GM21526 (cell line): ENCODE data around the gene CAPN5.
"Not testable (repeated sequence)": the region's sequence is repeated elsewhere in the genome, so short reads cannot be mapped to it uniquely, and the experiment has no call there.

Experiments used
- ATAC-seq: cut with Tn5 transposase; IDR thresholded peaks from one replicate; pipeline ENCODE4 v1.9.1; 2021; ENCODE audit warnings: moderate library complexity; ENCODE audit not compliant: unreplicated experiment, low FRiP score

Gene CAPN5

DNA sequence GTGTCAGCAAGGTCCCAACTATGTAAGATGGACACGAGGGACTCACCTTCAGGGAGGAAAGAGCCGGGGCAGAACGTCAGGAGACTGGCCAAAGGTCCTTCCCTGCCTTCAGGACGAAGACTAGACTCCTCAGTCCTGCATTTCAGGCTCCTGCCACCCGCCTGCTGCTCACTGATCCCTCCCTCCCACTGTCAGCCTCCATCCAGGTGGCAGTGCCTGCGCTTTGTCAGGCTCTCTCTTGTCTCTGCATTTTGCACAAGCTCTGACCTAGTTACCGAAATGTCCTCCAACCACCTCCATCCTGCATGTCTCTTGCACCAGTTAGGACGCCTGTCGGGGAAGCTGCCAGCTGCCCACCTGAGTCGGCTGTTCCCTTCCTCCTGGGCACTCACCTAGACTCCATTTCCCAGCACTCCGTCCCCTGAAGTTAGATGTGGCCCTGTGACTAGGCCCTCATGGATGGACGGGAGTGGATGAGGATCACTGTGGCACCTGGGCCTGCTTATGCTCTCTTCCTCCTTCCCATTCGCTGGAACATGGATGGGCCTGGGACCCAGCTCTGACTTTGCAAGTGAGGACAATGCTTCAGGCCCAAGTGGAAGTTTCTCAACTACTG lies 24.6 kb upstream of the CAPN5 start:
- no peak for ATAC-seq

GRCh38 chr11:77044356-77044755 lies 22.4 kb upstream of the CAPN5 start:
- no peak for ATAC-seq

GRCh38 chr11:77044886-77045285 lies 21.9 kb upstream of the CAPN5 start:
- ATAC-seq, result no peak

DNA sequence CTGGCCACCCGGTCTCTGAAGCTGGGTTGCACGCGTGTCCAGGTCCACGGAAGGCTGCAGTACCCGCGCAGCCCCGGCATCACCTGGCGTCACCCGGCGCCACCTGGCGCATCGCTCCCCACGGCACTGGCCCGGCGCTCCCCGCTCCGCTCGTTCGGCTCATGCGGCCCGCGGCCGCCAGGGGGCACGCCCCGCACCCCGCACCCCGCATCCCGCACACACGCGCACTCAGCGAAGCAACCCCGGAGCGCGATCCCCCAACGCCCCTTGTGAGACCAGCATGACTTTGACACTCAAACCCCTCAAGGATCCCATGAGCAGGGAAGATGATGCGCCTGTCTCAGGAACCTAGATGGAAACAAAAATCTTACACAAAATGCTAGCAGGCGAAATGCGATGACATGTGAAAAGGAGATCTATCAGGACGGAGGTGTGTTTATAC lies 20.7 kb upstream of the CAPN5 start:
- no peak for ATAC-seq

GRCh38 chr11:77047007-77047927 lies 19.5 kb upstream of the CAPN5 start:
- peak; percentile 79 for ATAC-seq

DNA sequence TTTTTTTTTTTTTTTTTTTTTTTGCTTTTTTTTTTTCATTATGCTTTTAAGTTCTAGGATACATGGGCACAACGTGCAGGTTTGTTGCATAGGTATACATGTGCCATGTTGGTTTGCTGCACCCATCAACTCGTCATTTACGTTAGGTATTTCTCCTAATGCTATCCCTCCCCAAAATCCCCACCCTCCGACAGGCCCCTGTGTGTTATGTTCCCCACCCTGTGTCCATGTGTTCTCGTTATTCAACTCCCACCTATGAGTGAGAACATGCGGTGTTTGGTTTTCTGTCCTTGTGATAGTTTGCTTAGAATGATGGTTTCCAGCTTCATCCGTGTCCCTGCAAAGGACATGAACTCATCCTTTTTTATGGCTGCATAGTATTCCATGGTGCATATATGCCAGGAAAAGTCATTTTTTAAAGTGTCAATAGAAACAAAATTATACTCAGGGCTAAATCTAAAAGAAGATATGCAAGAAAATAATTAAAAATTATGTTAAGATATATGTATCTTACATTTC lies 18.8 kb upstream of the CAPN5 start:
- ATAC-seq, result not testable (repeated sequence)

GRCh38 chr11:77049026-77049425 lies 17.7 kb upstream of the CAPN5 start:
- ATAC-seq, result no peak

GRCh38 chr11:77051511-77051910 lies 15.3 kb upstream of the CAPN5 start:
- ATAC-seq, result no peak

DNA sequence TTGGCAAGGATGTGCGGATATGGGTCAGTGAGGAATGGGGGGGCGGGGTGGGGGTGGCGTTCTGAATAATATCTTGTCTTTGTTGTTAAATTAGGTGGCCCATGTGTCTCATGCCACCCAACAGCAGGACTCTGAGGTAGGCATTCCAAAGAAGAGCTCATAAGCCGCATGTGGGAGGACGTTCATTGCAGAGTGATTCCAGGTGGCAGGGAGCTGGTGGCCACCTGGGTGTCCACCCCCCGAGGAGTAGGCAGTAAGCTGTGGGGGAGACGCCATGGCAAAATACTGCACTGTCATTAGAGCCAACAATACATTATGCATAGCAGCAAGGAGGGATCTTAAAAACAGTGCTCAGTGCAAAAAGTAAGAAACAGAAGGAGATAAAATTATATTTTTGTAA lies 14.3 kb upstream of the CAPN5 start:
- no peak for ATAC-seq

- ATAC-seq, result no peak
Measured at GRCh38 chr11:77053217-77054015, 13.4 kb upstream of the CAPN5 start.

DNA sequence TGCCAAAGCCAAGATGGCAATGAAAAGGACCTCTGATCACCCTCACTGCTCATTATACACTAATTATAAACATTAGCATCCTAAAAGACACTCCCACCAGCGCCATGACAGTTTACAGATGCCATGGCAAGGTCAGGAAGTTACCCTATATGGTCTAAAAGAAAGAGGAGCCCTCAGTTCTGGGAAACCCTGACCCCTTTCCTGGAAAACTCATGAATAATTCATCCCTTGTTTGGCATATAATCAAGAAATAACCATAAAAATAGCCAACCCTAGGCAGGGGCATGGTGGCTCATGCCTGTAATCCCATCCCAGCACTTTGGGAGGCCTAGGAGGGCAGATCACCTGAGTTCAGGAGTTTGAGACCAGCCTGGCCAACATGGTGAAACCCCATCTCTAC lies 12.7 kb upstream of the CAPN5 start:
- ATAC-seq, result no peak

DNA sequence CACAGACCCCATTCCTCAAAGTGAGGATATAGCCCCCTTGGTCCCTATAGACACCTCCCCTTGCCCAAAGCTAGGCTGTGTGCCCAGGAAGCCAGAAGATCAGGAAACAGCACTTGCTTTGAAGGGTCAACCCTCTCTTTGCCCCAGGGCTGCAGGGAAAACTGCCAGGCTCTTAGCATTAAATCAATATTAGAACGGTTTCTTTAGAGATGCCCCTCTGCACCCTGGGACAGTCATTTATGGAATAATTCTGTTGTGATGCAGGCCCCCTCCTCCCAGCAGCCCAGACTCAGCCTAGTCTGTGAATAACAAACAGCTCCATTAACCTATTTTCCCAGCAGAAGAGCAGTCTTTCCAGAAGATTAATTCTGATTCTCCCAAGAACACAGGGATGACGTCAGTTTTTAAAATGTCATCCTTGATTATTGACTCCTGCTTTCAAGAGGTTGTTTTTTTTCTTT lies 11.6 kb upstream of the CAPN5 start:
- no peak for ATAC-seq

DNA sequence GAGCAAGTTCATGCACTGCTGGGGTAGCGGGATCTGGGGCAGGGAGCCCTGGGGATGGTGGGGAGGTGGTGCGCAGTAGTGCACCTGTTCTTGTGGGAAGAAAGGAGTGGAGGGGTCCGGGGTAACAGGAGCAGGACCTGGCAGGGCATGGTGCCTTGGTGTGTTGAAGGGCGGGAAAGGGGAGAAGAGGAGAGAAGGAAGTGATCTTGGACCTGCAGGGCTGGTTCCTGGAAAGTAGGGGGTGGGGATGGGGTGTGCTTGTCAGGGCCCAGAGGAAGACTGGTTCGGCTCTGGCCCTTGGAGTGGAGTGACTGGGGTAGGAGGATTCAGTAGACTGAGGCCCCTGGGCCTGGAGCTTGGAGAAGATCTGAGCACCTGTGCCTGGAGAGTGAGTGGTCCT lies 10.9 kb upstream of the CAPN5 start:
- no peak for ATAC-seq

DNA sequence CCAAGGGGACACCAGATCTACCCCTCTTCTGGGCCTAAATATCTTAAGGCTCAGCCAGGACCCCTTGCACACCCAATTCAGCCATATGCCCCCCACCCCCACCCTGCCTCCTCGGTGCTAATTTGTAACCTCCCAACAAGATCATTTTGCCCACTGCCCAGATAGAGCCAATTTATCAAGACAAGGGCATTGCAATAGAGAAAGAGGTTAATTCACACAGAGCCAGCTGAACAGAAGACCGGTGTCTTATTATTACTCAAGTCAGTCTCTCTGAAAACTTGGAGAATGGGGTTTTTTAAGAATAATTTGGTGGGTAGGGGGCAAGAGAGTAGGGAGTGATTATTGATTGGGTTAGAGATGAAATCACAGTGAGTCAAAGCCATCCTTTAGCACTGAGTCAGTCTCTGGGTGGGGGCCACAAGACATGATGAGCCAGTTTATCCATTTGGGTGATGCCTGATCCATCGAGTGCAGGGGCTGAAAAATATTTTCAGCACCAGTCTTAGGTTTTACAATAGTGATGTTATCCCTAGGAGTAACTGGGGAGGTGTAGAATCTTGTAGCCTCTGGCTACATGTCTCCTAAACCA lies 9.9 kb upstream of the CAPN5 start:
- no peak for ATAC-seq

GRCh38 chr11:77057938-77058474 lies 8.8 kb upstream of the CAPN5 start:
- no peak for ATAC-seq

DNA sequence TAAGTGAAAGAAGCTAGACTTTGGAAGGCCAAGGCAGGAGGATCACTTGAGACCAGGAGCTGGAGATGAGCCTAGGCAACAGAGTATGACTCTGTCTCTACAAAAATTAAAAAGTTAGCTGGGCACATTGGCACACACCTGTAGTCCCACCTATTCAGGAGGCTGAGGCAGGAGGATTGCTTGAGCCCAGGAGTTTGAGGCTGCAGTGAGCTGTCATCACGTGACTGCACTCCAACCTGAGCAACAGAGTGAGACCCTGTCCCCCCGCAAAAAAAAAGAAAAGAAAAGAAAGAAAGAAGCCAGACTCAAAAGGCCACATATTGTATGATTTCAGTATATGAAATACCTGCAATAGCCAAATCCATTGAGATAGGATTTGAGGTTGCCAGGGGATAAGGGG lies 7.9 kb upstream of the CAPN5 start:
- no peak for ATAC-seq

GRCh38 chr11:77059806-77060205 lies 7.0 kb upstream of the CAPN5 start:
- ATAC-seq, result no peak

- no peak for ATAC-seq
Measured at GRCh38 chr11:77060234-77060633, 6.5 kb upstream of the CAPN5 start.

- ATAC-seq, result not testable (repeated sequence)
Measured at GRCh38 chr11:77061258-77061657, 5.5 kb upstream of the CAPN5 start.

- no peak for ATAC-seq
Measured at GRCh38 chr11:77062924-77063323, 3.8 kb upstream of the CAPN5 start.
